GM19397 (cell line): Measurements from ENCODE around the gene LETM1.
A peak's percentile ranks its signal among the peaks of the same experiment; 100 is the strongest.

Experiments used
- ATAC-seq: cut with Tn5 transposase; IDR thresholded peaks from one replicate; pipeline ENCODE4 v1.9.1; 2021; ENCODE audit warnings: mild to moderate bottlenecking, moderate library complexity; ENCODE audit not compliant: unreplicated experiment

The LETM1 gene

DNA sequence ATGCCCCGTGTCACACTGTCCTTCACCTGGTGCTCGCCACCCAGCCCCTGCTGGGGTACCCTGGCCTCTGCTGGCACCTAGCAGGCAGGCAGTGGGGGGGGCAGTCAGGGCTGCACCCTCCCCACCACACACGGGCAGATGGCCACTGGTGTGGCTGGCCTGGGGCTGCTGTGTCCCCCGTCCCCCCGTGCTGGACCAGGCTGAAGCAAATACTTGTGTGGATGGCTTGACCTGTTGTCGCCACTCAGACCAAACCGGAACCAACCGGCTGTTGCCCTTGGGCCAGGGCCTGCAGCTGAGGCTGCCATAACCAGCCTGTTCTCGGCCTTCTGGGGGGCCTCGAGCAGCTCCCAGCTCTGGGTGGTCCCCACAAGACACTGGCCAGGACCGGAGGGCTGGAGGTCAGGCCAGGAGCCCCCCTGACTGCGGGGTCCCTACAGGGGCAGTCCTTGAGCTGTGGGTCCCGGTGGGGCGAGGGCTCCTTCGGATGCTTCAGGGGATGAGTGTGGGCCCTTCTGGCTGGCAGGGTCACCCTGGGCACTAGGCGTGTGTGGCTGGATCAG, 58.6 kb downstream of the LETM1 start:
- no peak for ATAC-seq

DNA sequence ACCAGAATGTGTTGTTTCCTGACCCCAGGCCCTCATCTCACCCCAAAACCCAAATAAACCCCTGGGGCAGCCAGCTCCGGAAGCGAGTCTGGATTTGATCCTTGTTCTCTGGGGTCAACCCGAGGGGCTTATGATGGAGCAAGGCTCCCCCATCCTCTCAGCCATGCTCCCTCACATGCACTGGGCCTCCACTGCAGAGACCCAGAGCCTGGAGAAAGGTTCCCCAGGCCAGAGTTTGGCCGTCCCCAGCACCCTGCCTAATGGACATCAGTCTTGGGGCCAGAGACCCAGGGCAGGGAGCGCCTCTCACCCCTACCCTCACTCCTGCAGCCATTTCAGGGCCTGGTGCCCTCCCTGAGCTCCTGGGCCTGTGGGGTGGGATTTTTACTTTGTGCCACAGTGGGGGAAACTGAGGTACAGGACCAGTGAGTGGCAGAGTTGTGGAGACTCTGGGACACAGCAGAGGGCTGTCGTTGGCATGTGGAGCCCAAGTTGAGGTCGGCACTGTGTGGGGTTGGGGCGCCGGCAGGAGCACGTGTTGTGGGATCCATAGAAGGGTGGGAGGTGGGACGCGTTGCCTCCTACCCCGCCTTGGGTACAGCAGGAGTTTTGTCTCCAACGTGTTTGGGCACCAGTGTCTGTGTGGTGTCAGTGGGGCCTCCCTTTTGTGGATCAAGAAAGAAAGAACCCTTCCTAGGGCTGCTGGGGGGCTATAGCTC, 59.3 kb downstream of the LETM1 start:
- no peak for ATAC-seq

DNA sequence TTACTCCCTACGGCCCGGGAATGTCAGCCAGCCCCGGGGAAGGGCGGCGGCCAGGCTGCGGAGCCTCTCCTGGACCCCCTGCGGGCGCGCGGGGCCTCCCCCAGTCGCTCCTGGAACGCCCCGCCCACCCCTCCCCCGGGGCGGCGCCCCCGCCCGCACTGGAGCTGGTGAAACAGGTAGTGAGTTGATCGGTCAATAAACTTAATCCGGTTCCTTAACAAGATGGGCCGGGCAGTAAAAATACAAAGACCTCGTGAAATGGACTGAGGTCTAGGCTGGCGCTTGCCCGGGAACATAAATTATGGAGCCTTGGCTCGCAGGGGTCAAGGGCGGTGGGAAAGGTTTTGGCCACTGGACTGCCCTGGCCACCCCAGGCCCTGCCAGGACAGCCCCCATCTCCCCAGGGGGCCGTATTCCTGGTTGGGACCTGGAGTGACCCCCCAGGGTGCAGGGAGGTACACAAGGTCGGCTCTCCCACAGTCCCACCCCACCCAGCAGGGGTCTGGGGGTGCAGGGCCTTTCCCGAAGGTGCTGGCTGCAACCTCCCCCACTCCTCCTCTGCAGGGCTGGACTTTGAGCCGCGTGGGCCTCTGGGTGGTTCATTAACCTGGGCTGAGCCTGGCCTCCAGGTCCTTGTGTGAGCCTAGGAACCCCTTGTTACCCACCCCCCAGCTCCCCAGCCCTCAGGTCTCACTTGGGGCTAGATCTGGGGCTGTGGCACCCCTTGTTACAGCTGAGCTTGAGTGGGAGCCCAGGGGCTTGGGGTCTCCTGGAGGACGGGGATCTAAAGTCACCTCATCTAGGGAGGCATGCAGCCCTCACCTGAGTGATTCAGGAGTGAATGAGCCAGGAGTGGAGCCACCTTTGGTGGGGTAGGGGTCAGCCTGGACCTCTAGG, 60.4 kb downstream of the LETM1 start:
- no peak for ATAC-seq

GRCh38 chr4:1794809-1795298, 61.1 kb downstream of the LETM1 start:
- no peak for ATAC-seq

- no peak for ATAC-seq
These were observed 61.8 kb downstream of the LETM1 start for GRCh38 chr4:1793940-1794808.

DNA sequence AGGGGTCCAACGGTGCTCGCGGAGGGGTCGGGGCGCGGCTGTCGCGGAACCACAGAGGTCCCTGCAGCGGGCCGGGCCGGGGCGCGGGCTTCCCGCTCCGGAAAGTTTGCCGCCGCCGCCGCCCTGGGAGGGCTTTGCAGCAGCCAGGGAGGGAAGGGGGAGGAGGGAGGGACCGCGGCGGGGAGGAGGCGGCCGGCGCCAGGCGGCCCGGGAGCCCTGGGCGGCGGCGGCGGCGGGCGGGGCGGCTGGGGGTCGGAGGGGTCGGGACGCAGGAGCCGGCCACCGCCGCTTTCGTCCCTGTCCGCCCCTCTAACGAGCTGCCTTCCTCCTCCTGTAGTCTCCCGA, 62.5 kb downstream of the LETM1 start:
- peak; percentile 15 for ATAC-seq

DNA sequence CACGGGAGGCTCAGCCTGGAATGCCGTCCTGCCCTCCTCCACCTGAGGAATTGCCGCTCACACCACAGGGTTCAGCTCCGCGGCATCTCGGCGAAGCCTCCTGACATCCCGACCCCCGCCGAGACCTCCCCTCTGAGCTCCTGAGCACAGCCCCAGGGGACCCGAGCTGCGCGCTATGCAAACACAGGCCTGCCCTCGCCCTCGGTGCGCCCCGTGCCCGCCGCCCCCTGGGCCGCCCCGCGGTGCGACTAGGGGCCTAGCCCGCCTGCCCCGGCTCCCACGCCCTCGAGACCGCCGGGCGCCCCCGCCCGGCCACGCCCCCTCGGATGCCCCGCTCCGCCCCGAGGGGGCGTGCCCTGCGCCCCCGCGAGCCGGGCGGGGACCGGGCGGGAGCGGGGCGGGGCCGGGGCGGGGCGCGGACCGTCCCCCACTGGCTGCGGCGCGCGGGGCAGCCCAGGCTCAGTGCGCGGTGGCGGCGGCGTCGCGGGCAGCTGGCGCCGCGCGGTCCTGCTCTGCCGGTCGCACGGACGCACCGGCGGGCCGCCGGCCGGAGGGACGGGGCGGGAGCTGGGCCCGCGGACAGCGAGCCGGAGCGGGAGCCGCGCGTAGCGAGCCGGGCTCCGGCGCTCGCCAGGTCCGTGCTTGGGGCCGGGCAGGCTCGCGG, 63.0 kb downstream of the LETM1 start, which contains the start of gene FGFR3:
FGFR3 (plus strand) TSS at position 462 of the 664 bp plus-strand sequence. CDS start 642 bp downstream, outside the sequence.
- ATAC-seq: peak; percentile 62

- ATAC-seq: no peak
These were observed 63.7 kb downstream of the LETM1 start for GRCh38 chr4:1792158-1792831.

DNA sequence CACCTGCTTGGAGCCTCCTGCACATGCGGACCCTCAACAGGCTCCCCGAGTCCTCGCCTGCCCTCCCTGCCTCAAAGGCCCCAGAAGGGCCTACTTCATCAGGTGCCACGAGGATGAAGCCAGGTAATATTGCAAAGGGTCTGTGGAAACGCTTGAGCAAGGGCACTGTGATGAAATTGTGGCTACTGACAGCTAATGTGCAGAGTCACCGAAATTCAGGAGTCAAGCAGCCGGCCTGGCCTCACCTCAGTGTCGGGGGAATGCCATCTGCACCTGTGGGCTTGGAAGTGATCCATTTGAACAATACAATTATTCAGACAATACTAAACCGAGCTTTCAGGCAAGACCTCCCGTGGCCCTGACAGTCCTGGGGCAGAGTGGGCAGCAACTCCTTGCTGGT, 66.0 kb downstream of the LETM1 start:
- ATAC-seq: no peak

DNA sequence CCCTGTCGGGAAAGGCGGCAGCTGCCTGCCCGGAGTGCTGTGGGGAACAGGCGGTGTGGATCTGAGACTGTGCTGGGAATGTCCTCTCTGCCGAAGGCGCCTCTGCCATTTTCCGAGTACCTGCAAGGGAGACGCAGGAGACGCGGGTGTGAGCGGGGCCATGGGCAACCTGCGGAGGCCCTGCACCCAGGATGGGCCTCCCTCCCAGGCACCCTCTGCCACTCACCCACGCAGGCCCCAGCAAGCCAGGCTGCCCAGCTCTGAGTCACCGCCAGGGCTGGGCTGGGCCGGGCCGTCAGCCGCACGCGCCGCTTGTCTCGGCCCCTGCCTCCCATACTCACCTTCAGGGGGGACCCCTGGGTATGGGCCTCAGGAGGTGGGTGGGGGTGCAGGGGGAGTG, 66.4 kb downstream of the LETM1 start:
- ATAC-seq: no peak

DNA sequence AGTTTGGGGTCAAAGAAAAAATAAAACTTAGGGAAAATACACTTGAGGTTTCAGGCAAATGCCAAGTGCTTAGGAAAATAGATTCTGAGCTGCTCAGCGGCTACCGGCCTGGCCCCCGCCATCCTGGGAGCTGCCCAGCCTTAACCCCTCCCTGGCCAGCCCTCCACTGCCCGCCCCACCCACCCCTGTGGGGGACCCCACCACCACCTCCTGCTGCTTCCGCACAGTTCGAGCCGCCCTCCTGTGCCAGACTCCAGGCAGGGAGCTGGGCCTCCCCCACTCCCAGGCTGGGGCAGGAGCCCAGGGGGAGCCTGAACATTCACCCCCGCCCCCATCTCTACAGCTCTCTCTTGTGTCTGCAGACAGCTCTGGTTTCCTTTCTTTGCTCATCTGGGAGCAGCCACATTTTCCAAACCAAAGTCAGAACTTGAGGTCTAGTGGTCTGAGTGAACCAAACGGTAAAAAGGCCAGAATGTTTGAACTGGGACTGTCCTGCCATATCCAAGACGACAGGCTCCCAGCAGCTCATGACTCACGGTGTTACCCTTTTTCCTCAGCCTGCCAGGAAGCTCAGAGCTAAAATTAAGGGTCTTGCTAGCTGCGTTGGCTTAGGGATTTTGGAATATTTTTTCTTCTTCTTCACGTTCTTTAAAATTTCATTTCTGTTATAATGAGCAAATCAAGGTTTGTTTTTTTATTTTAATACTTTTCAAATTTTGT, 67.5 kb downstream of the LETM1 start:
- ATAC-seq: no peak

DNA sequence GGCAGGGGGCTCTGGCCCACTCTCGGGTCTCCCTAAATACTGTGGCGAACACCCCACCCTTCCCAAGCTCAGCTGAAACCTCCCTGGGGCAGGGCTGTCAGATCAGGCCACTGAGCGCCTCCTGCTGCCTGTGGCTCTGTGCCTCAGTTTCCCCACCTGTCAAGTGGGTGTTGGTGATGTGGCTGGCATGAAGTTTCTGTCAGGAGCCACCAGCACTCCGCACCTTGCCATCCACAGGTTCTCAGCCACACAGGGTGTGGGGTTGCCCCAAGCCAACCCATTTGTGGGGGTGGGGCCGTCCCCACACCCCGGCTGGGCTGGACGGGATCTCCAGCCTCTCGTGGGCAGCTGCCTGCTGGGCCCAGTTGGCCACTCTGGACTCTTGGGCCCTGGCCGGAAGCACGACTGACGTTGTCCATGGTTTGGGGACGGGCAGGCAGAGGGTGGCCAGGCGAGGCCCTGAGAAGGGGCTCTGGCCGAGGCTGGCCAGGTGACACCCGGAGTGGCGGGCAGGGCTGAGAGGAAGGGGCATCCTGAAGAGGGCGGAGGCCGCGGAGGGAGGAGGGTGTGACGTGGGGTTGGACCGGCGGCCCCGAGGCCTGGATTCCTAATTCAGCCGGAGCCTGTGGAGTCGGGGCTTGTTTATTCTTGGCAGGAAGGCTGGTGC, 68.4 kb downstream of the LETM1 start:
- no peak for ATAC-seq

- ATAC-seq: no peak
These were observed 69.2 kb downstream of the LETM1 start for GRCh38 chr4:1786544-1787362.

GRCh38 chr4:1785592-1785991, 70.4 kb downstream of the LETM1 start:
- no peak for ATAC-seq

DNA sequence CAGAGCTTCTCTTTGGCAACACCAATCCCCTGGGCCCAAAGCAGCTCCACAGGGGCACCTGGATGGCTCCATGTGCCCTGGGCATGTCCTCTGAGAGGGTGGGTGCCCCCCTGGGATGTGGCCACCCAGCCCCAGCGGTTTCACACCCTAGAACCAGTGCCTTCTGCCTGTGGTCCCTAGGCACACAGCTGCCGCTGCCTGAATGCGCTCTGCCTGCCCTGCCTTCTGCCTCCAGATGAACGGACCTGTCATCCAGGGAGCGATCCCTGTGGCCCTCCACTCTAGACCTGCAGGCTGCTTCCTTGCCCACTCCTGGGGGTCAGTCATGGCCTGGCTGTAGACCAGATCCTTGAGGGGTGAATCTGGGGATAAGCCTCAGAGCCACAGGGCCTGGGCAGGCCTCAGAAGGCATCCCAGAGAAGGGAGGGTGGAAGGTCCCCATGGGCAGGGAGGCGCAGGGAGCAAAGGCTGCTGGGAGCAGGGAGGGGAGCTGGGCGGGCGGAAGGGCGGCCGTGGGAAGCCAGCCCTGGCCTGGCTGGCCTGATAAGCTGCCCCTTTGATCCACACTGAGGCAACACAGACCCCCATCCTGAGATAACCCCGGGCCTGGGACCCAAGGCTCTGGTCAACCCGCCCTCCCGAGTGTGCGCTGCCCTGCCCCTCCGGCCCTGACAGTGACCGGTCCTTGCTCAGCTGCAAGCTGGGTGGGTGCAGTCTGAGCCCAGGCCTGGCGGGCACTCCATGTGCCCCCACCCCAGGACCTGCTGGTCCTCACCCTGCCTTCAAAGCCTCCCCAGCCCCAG, 71.0 kb downstream of the LETM1 start:
- no peak for ATAC-seq

GRCh38 chr4:1784395-1784788, 71.6 kb downstream of the LETM1 start:
- ATAC-seq: no peak

GRCh38 chr4:1783970-1784369, 72.0 kb downstream of the LETM1 start:
- ATAC-seq: no peak
